ENCODE measurements around the gene SH3YL1. TPM values are rescaled to one million over a fixed set of nuclear protein-coding genes. Genes with fewer than 3 reads are reported as not detected.

The SH3YL1 gene
- polyA plus RNA-seq, 1 of the 3 experiments (the other 2 are of a cell fraction) = 22.7 TPM

- no peak overlapping the region for H3K4me2 ChIP-seq
- H3K4me3 ChIP-seq (ENCODE audit: low read depth in 2 of 2, low read length in 1 of 2) = no peak overlapping the region
- no peaks in the 10 kb centered on the region for H4K20me1 ChIP-seq (ENCODE audit: insufficient read depth)
- H3K4me1 ChIP-seq (ENCODE audit: control insufficient read depth in 1 of 2, insufficient read depth in 2 of 2, low read depth in 1 of 2, low read length in 1 of 2) = no peaks in the 10 kb centered on the region
- no peaks in the 10 kb centered on the region for H3K9me2 ChIP-seq
- no peaks in the 10 kb centered on the region for H3K79me2 ChIP-seq (ENCODE audit: insufficient read depth)
- POLR2A ChIA-PET = no interaction called here
- no peak overlapping the region for H3K27ac ChIP-seq (ENCODE audit: low read depth in 2 of 2, low read length in 1 of 2)
- H3K36me3 ChIP-seq (replicated peaks in 1 of 2; ENCODE audit: control insufficient read depth in 1 of 2, insufficient read depth in 2 of 2, low read length in 1 of 2) = no peaks in the 10 kb centered on the region
- no peaks in the 10 kb centered on the region for H3F3A ChIP-seq (replicated peaks; ENCODE audit: insufficient read depth)
- no peaks in the 10 kb centered on the region for H3K27me3 ChIP-seq (ENCODE audit: insufficient read depth)
- CTCF ChIA-PET = interaction anchor here (1.5 kb wide), 1 partner anchor 91 kb away, joined by 5 read pairs; no protein-coding TSS in a partner anchor
- DNase-seq = no peak
- WGBS (ENCODE audit: low lambda C conversion rate) = 43% methylated on average over 22 of the region's 22 CpGs
- H2AFZ ChIP-seq (ENCODE audit: low read depth) = no peak overlapping the region
- TF ChIP-seq CTCF (IDR thresholded peaks at IDR 0.05) = no peak
- no peak for TF ChIP-seq RXRA (IDR thresholded peaks at IDR 0.05; ENCODE audit: borderline replicate concordance, low read depth)
- no peak for TF ChIP-seq USF2 (IDR thresholded peaks at IDR 0.05; ENCODE audit: borderline replicate concordance, low read depth, low read length)
- no peak for TF ChIP-seq GABPA (IDR thresholded peaks at IDR 0.05; ENCODE audit: low read depth)
- TF ChIP-seq YY1 (IDR thresholded peaks at IDR 0.05; ENCODE audit: low read depth) = no peak
- TF ChIP-seq NRF1 (IDR thresholded peaks at IDR 0.05; ENCODE audit: low read depth, low read length) = no peak
- TF ChIP-seq SMC3 (IDR thresholded peaks at IDR 0.05; ENCODE audit: low read depth, low read length) = no peak
- no peak for TF ChIP-seq RFX5 (IDR thresholded peaks at IDR 0.05; ENCODE audit: low read length)
- TF ChIP-seq IRF3 (IDR thresholded peaks at IDR 0.05; ENCODE audit: low read depth, low read length) = no peak
- TF ChIP-seq EZH2phosphoT487 (IDR thresholded peaks at IDR 0.05; ENCODE audit: borderline replicate concordance, low read depth) = no peak
- TF ChIP-seq MAX (IDR thresholded peaks at IDR 0.05; ENCODE audit: low read depth) = no peak
- no peak overlapping the region for H3K9ac ChIP-seq
- no peaks in the 10 kb centered on the region; the same call in 1 of the 2 replicates for H3K9me3 ChIP-seq
Observed at GRCh38 chr2:199041-199966, 64.5 kb downstream of the SH3YL1 start.

- Histone ChIP-seq H3K4me3 (ENCODE audit: low read depth in 2 of 2, low read length in 1 of 2) (no peak overlapping the region), H3K4me1 (ENCODE audit: control insufficient read depth in 1 of 2, insufficient read depth in 2 of 2, low read depth in 1 of 2, low read length in 1 of 2) (no peaks in the 10 kb centered on the region), H3K36me3 (replicated peaks in 1 of 2; ENCODE audit: control insufficient read depth in 1 of 2, insufficient read depth in 2 of 2, low read length in 1 of 2) (no peaks in the 10 kb centered on the region), H3K9me3 (no peaks in the 10 kb centered on the region; the same call in 1 of the 2 replicates), H3K27ac (ENCODE audit: low read depth in 2 of 2, low read length in 1 of 2) (no peak overlapping the region), H4K20me1 (ENCODE audit: insufficient read depth) (no peaks in the 10 kb centered on the region), H3K4me2 (no peak overlapping the region), H2AFZ (ENCODE audit: low read depth) (no peak overlapping the region), H3K9ac (no peak overlapping the region), H3K79me2 (ENCODE audit: insufficient read depth) (no peaks in the 10 kb centered on the region), H3F3A (replicated peaks; ENCODE audit: insufficient read depth) (no peaks in the 10 kb centered on the region), H3K9me2 (no peaks in the 10 kb centered on the region), H3K27me3 (ENCODE audit: insufficient read depth) (no peaks in the 10 kb centered on the region)
- 27% methylated on average over 5 of the region's 5 CpGs for WGBS (ENCODE audit: low lambda C conversion rate)
- ChIA-PET POLR2A (no interaction called here), CTCF (no interaction called here)
- no peak for TF ChIP-seq PBX3 (IDR thresholded peaks at IDR 0.05)
- no peak for DNase-seq
Observed at GRCh38 chr2:196406-196805, 67.4 kb downstream of the SH3YL1 start.

Data from SK-N-SH (cell line).